Mucosa of rectum (tissue), 2 donors: Measurements from ENCODE around the gene MOK.

Source experiments
- H3K27ac ChIP-seq, 2 donors: one replicate each; pipeline ENCODE4 v1.7.0; 2013; ENCODE audit warnings: inconsistent platforms in 2 of 2, low read depth in 2 of 2, low read length in 2 of 2
- H3K27me3 ChIP-seq, 2 donors: one replicate each; pipeline ENCODE4 v1.7.0; 2013; ENCODE audit warnings: low read length in 2 of 2; ENCODE audit not compliant: control insufficient read depth in 2 of 2, insufficient read depth in 2 of 2
- H3K36me3 ChIP-seq, 2 donors: one replicate each; pipeline ENCODE4 v1.7.0; 2013; ENCODE audit warnings: low read length in 2 of 2; ENCODE audit not compliant: control insufficient read depth in 2 of 2, insufficient read depth in 2 of 2
- H3K4me1 ChIP-seq, 2 donors: one replicate each; pipeline ENCODE4 v1.7.0; 2013; ENCODE audit warnings: low read length in 2 of 2, mild to moderate bottlenecking in 1 of 2; ENCODE audit not compliant: control insufficient read depth in 2 of 2, insufficient read depth in 2 of 2
- H3K4me3 ChIP-seq, 2 donors: one replicate each; pipeline ENCODE4 v1.7.0; 2013; ENCODE audit warnings: low read length in 2 of 2
- H3K9ac ChIP-seq, 2 donors: one replicate each; pipeline ENCODE4 v1.7.0; 2013; ENCODE audit warnings: low read length in 2 of 2, low read depth in 1 of 2, mild to moderate bottlenecking in 1 of 2
- H3K9me3 ChIP-seq, 2 donors: one replicate each; pipeline ENCODE4 v1.7.0; 2013; ENCODE audit warnings: low read length in 2 of 2; ENCODE audit not compliant: control insufficient read depth in 2 of 2
- donor health status: healthy.
- donor health status: Normal muscosa, but diverticular disease.

The MOK gene

DNA sequence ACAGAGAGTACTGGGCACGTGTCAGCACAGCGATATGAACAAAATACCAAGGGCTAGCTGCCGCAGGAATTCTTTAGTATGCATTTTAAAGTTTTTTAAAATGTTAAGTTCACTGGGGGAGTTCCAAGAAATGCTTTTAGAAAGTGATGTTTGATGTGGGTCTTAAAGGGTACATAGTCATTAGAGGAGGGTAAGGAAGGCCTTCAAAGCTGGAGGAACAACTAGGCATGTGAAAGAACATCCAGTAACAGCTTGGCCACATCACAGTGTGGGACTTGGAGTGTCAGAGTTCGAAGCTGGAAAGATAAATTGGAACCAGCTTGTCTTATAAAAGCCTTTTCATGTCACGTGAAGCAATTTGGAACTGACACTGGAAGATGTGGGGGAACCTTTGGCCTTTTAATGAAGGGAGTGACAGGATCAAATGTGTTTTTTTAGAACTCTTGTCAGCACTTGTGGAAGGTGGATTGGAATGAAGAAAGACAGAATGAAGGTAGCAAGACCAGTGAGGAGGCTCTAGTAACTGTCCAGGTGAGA lies 107.6 kb downstream of the MOK start:
- no peaks in the 10 kb centered on the region for H3K9me3 ChIP-seq
- no peak overlapping the region for H3K27ac ChIP-seq
- H3K27me3 ChIP-seq = no peaks in the 10 kb centered on the region
- H3K4me1 ChIP-seq = no peaks in the 10 kb centered on the region
- H3K9ac ChIP-seq = no peak overlapping the region
- peaks cover 30 to 35% of the 10 kb centered on the region in 2 donors for H3K36me3 ChIP-seq
- H3K4me3 ChIP-seq = no peak overlapping the region

DNA sequence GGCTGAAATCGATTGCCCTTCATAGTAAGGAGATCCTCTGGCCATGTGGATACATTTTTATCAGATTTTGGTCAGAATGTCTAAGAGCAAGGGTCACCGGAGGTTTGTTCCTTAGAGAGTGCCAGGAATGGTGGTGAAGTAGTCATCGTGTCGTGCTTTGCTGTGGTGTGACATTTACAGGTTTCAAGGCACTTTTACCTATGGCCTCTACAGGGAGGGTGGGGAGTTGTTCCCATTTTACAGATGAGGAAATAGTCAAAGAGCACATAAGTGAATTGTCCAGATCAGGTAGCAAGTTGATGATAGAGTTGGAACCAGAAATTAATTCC lies 108.1 kb downstream of the MOK start:
- no peak overlapping the region for H3K4me3 ChIP-seq
- no peaks in the 10 kb centered on the region for H3K9me3 ChIP-seq
- no peaks in the 10 kb centered on the region for H3K27me3 ChIP-seq
- H3K27ac ChIP-seq = no peak overlapping the region
- no peak overlapping the region for H3K9ac ChIP-seq
- peaks cover 30 to 35% of the 10 kb centered on the region in 2 donors for H3K36me3 ChIP-seq
- no peaks in the 10 kb centered on the region for H3K4me1 ChIP-seq

DNA sequence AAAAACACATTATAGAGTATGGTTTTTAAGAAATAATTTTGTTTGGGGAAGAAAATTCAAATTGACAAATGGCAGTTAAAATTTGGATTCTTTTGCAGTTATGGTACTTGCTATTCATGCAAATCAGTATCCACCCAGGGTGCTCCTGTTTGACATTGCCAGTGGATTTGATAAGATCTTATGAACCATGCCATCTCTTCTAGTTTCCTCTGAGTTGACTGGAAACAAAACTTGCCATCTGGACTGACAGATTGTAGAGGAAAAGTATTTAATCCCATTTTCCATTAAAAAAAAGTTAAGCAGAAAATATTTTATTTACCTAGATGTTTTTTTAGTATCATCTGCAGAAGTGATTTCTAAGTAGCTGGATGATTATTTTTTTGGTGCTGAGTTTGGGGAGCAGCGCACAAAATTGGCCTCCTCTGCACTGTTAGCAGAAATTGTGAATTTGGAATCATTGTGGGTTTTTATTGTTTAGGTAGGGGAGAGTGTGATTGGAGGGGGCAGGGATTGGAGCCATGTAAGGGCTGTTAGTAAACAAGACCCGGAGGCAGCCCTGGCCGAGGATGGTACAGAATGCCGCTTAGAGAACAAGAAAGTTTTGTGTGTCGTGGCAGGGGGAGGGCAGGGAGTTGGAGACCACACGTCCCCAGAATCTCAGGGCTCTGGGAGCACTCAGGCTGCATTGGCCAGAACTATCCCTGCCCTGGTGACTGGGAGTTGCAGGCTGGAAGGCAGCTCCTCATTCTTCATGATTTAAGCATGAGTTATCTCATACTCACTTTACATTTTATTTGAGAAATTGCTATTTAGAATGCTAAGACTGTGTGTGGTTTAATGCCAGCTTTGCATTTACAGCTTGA lies 108.7 kb downstream of the MOK start:
- Histone ChIP-seq H3K36me3 (peaks cover 30 to 35% of the 10 kb centered on the region in 2 donors), H3K4me1 (no peaks in the 10 kb centered on the region), H3K9ac (no peak overlapping the region), H3K9me3 (no peaks in the 10 kb centered on the region), H3K27me3 (no peaks in the 10 kb centered on the region), H3K4me3 (no peak overlapping the region), H3K27ac (no peak overlapping the region)

DNA sequence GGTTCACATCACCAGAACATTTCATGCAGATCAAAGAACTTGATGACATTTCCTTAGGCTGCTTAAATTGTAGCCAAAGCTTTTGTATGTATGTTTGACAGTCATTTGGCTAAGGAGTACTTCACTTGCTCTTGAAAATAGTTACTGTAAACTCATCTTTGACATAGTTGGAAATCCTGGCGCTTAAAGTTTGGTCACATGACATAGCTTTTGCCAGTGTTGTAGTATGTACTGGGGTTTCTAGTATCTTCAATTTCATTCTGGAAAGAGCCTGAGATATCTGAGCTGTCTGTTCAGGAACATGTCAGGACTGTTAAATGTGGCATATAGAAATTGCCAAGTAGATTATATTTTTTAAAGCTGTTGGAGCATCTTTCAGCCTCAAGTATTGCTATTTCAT lies 109.5 kb downstream of the MOK start:
- H3K9ac ChIP-seq = no peak overlapping the region
- H3K27me3 ChIP-seq = no peaks in the 10 kb centered on the region
- H3K9me3 ChIP-seq = no peaks in the 10 kb centered on the region
- no peaks in the 10 kb centered on the region for H3K4me1 ChIP-seq
- H3K36me3 ChIP-seq = peaks cover 28 to 35% of the 10 kb centered on the region in 2 donors
- no peak overlapping the region for H3K4me3 ChIP-seq
- no peak overlapping the region for H3K27ac ChIP-seq

DNA sequence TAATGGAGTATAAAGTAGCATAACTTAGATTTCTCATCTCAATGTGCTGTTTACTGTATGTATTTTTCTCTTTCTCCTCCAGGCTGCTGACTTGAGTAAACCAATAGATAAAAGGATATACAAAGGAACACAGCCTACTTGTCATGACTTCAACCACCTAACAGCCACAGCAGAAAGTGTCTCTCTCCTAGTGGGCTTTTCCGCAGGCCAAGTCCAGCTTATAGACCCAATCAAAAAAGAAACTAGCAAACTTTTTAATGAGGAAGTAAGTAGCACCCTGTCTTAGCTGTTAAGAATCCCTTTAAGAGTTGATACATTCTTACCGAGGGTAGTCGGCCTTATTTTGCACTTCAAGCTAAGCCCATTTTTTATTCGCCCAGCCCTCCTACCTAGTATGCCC lies 110.1 kb downstream of the MOK start:
- Histone ChIP-seq H3K9me3 (no peaks in the 10 kb centered on the region), H3K9ac (no peak overlapping the region), H3K36me3 (peaks cover 28 to 33% of the 10 kb centered on the region in 2 donors), H3K27me3 (no peaks in the 10 kb centered on the region), H3K27ac (no peak overlapping the region), H3K4me1 (no peaks in the 10 kb centered on the region), H3K4me3 (no peak overlapping the region)

DNA sequence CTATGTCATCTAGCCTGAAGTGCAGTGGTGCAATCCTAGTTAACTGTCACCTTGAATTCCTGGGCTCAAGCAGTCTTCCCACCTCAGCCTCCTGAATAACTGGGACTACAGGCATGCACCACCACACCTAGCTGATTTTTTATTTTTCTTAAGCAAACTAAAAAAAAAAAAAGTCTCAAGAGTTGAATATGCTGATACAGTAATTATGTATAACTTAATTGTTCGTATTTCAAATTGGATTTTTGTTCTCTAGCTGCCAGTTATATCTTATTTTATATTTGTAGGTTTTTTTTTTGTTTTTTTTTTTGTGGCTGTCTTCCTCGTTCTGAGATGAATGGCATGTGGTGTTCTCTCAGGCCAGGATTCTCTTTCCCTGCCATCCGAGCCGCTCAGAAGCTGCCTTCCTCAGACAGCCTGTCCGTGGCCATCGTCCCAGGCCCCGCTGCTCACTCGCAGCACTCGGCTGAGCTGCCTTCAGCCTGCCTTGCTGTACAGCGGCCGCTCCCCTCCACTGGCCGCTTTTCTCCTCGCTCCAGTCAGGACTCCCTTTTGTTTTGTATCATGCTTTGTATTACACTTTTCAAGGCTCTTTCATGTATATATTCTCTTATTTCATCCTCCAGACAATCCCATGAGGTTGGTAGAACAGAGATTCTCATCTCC lies 112.0 kb downstream of the MOK start:
- H3K9ac ChIP-seq = no peak overlapping the region
- H3K27ac ChIP-seq = no peak overlapping the region
- no peaks in the 10 kb centered on the region for H3K9me3 ChIP-seq
- H3K4me3 ChIP-seq = no peak overlapping the region
- H3K27me3 ChIP-seq = no peaks in the 10 kb centered on the region
- peaks cover 17% of the 10 kb centered on the region in 2 donors for H3K36me3 ChIP-seq
- no peaks in the 10 kb centered on the region for H3K4me1 ChIP-seq

DNA sequence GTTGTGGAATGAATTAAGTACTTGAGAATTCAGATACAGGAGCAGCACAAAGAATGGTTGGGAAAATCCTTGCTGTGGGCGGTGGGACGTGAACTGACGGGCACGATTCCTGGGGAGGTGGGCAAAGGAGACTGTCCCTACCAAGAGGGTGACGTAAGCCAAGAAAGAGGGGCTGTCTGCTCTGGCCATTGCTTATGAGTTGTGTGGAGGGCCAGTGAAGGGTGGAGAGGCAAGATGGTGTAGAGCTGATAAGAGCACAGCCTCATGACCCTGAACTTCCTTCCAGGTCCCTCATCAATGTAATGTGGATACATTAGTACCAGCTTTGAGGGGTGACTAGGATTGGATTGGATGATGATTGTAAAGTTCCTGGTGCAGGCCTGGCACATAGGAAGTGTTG lies 115.1 kb downstream of the MOK start:
- H3K9me3 ChIP-seq = no peaks in the 10 kb centered on the region
- H3K9ac ChIP-seq = no peak overlapping the region
- H3K4me3 ChIP-seq = no peak overlapping the region
- H3K27me3 ChIP-seq = no peaks in the 10 kb centered on the region
- H3K27ac ChIP-seq = no peak overlapping the region
- peaks cover 0 to 7% of the 10 kb centered on the region in 2 donors for H3K4me1 ChIP-seq
- no peaks in the 10 kb centered on the region for H3K36me3 ChIP-seq

DNA sequence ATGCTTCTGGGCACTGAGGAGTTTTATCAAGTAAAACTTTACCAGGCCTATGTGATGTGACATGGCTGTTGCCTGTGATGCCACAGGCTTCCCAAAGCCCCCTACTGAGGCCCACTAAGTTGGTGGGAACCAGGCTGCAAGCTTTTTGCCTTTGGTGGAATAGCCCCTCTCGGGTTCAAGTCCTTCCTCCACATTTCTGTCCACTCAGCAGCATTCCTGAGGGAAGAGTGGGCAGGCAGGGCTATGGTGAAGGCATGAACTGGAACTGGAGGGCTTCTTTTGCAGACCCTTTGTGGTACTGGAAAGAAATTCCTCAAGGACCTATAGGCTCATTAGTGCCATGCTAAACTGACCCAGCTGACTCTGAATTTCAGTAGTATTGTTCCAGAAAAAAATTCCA lies 116.8 kb downstream of the MOK start:
- no peak overlapping the region for H3K9ac ChIP-seq
- H3K4me3 ChIP-seq = no peak overlapping the region
- peaks cover 0 to 7% of the 10 kb centered on the region in 2 donors for H3K4me1 ChIP-seq
- H3K9me3 ChIP-seq = no peaks in the 10 kb centered on the region
- H3K27ac ChIP-seq = no peak overlapping the region
- H3K27me3 ChIP-seq = no peaks in the 10 kb centered on the region
- H3K36me3 ChIP-seq = no peaks in the 10 kb centered on the region

DNA sequence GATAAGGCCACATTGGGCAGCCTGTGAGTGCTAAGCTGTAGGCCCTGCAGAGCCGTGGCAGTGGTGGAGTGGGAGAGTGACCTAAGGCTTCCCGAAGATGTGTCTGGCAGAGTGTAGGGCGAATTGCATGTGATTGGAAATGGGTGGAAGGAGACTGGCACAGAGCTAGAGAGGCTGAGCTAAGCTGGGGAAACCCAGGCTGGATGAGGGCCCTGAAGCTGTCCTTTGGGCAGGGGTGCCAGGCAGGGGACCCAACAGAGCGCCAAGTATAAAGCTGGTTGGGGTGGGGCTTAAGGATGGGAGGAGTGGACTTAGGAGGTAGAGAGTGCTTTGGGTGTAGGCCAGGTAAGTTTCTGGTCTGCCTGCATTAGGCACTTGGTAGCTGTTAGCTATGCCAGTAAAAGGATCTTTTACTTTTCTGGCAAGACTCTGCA lies 117.4 kb downstream of the MOK start:
- H3K36me3 ChIP-seq = no peaks in the 10 kb centered on the region

DNA sequence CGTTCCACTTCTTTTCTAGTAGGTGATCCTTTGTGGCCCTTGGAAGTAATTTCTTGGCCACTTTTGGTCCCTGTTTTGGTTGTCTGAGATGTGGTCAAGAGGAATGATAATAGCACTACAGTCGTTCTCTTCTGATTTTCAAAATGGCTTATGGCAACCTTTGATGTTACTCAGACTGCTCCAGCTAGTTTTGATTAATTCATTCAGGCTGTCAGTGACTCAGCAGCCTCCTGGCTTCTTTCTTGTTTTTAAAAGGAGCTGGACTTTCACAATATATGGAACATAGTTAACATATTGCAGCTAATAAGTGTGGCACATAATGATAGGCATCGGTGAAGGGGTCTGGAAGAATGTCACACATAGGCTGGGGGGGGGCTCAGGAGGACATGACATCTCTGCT lies 117.9 kb downstream of the MOK start:
- H3K27ac ChIP-seq = no peak overlapping the region
- H3K4me1 ChIP-seq = peaks cover 0 to 7% of the 10 kb centered on the region in 2 donors
- no peaks in the 10 kb centered on the region for H3K36me3 ChIP-seq

More for the DNA sequence above, 117.4 kb downstream of the MOK start:
- H3K4me1 ChIP-seq = peaks cover 0 to 7% of the 10 kb centered on the region in 2 donors
- H3K9ac ChIP-seq = no peak overlapping the region
- H3K27ac ChIP-seq = no peak overlapping the region
- H3K27me3 ChIP-seq = no peaks in the 10 kb centered on the region
- H3K4me3 ChIP-seq = no peak overlapping the region
- no peaks in the 10 kb centered on the region for H3K9me3 ChIP-seq

More for the DNA sequence above, 117.9 kb downstream of the MOK start:
- Histone ChIP-seq H3K9me3 (no peaks in the 10 kb centered on the region), H3K27me3 (no peaks in the 10 kb centered on the region), H3K9ac (no peak overlapping the region), H3K4me3 (no peak overlapping the region)
